NCI-H748 (cell line): ENCODE measurements around the gene RBFA.

Experiments used
- DNase-seq: peaks from one replicate; lab custom pipeline; 2025; ENCODE audit not compliant: unreplicated experiment; lab: John Stamatoyannopoulos, UW

RBFA gene

GRCh38 chr18:80070825-80071224, 36.6 kb downstream of the RBFA start:
- no peak for DNase-seq

DNA sequence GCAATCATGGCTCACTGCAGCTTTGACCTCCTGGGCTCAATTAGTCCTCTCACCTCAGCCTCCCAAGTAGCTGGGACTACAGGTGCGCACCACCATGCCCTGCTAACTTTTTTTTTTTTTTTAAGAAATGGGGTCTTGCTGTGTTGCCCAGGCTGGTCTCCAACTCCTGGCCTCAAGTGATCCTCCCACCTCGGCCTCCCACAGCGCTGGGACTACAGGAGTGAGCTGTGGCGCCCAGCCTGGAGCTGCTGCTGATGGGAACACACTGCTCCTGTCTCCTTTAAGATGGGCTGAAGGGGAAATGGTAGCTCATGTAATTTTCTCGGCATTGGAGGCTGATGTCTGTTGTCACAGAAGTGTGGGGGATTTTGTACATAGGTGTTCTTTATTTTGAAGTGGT, 39.9 kb downstream of the RBFA start:
- DNase-seq: no peak

DNA sequence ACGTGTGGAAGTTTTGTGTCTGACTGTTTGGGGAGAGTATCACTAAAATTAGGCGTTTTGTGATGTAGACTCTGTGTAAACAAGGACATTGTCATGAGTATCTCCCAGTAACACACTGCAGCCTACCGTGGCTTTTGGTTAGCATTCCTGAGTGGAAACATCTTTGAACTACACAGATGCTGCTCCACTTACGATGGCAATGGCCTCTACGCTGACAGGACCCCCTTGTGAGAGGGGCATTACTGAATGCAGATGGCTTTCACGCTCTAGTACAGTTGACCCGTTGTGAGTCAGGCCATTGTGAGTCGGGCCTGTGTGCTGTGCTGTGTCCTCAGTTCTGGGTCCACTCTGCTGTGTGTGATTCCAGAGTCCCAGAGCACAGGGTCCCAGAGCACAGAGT, 40.5 kb downstream of the RBFA start:
- no peak for DNase-seq

DNA sequence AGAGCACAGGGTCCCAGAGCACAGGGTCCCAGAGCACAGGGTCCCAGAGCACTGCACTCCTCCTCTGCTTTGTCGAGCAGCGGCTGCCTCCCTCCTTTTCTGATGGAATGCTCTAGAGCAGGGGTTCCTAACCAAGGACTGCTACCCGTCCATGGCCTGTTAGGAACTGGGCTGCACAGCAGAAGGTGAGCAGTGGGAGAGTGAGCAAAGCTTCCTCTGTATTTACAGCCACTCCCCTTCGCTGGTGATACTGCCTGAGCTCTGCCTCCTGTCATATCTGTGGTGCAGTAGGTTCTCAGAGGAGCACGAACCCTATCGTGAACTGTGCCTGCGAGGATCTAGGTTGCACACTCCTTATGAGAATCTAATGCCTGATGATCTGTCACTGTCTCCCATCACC, 41.7 kb downstream of the RBFA start:
- no peak for DNase-seq

DNA sequence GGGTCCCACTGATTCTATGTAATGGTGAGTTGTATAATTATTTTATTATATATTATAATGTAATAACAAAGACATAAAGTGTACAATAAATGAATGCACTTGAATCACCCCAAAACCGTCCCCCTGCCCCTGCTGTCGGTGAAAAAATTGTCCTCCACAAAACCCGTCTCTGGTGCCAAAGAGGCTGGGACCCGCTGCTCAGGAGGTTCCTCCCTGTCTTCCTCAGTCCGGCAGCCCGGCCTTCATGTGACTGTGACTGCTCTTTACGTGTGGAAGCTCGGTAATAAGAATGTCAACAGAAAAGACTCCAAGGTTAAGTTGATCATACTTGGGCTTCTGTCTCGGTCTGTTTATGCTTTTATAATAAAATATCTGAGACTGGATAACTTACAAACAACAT, 42.1 kb downstream of the RBFA start:
- DNase-seq: no peak

GRCh38 chr18:80077873-80078272, 43.6 kb downstream of the RBFA start:
- no peak for DNase-seq
